ENCODE data around the gene MAP4. TPM values are rescaled to one million over a fixed set of nuclear protein-coding genes. Genes with fewer than 3 reads are reported as not detected.

The MAP4 gene
- total and polyA plus RNA-seq, 10 donors = 22.3 to 163 (median 100) TPM

DNA sequence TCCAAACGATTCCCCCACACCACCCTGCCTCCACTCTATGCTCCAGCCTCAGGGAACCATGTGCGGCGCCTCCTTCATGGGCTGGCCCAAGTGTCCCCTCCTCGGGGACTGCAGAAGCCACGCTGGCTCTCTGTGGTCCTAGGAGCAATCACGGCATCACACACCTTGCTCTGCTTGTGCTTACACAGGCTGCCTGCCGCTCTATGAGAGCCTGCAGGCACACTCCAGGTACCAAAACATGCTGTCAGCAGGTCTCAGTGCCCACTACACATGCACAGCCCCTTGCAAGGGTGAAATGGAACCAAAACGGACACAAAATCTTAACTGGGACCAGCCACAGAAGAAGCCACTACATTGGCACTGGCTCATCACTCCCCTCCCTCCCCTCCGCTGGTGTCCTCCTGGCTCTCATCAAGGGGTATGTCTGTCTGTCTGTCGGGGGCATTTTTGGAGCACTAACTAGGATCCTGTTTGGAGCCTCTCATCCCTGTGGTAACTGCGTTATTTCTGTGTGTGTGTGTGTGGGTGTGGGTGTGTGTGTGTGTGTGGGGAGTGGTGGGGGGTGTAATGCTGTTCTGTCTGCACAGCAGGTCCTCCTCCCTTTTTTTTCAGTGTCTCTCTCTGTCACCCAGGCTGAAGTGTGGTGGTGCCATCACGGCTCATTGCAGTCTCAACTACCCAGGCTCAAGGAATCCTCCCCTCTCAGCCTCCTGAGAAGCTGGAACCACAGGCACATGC lies 152.7 kb downstream of the MAP4 start:
- peak; percentile 41 for DNase-seq
- intact Hi-C loops (cut with DNase I; ENCODE audit: low total_unique reads) = no loop called here
- Histone ChIP-seq H3K4me1 (no peaks in the 10 kb centered on the region), H3K4me3 (no peak overlapping the region), H3K27ac (no peak overlapping the region), H3K36me3 (peaks cover 0 to 98% (median 56%) of the 10 kb centered on the region in 6 donors), H3K27me3 (replicated peaks in 1 of 7) (no peaks in the 10 kb centered on the region), H3K9me3 (no peaks in the 10 kb centered on the region)
- WGBS, 5 donors = 89 to 96% (median 95%) methylated on average over 11 to 12 of the region's 12 CpGs
- TF ChIP-seq POLR2AphosphoS5 (IDR thresholded peaks at IDR 0.05) (no peak), POLR2A (IDR thresholded peaks at IDR 0.05) (no peak)
- TF ChIP-seq, protein P1, sequence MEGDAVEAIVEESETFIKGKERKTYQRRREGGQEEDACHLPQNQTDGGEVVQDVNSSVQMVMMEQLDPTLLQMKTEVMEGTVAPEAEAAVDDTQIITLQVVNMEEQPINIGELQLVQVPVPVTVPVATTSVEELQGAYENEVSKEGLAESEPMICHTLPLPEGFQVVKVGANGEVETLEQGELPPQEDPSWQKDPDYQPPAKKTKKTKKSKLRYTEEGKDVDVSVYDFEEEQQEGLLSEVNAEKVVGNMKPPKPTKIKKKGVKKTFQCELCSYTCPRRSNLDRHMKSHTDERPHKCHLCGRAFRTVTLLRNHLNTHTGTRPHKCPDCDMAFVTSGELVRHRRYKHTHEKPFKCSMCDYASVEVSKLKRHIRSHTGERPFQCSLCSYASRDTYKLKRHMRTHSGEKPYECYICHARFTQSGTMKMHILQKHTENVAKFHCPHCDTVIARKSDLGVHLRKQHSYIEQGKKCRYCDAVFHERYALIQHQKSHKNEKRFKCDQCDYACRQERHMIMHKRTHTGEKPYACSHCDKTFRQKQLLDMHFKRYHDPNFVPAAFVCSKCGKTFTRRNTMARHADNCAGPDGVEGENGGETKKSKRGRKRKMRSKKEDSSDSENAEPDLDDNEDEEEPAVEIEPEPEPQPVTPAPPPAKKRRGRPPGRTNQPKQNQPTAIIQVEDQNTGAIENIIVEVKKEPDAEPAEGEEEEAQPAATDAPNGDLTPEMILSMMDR (IDR thresholded peaks at IDR 0.05 in 8 of 11, conservative IDR thresholded peaks at IDR 0.05 in 3 of 11) = no peak

DNA sequence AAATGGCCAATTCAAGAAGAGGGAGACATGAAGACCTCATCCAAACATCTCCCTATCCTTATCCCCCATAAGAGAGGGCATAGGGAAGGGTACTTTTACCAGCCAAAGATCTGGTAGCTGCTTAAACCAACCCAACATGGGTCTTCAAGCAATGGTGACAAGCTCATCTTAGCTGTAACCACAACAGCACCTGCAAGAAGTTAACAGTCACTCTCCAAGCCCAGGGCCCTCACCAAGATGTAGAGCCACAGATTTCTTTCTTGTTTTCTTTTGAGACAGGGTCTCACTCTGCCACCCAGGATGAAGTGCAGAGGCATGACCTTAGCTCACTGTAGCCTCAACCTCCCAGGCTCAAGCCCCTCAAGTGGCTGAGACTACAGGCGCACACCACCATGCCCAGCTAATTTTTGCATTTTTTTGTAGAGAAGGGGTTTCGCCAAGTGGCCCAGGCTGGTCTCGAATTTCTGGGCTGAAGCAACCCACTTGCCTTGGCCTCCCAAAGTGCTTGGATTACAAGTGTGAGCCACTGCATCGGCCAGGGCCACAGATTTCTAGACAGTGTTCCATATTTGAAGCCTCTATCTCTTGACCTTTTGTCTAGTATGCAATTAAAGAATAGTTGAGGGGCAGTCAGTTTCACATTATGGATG lies 156.1 kb downstream of the MAP4 start:
- H3K4me1 ChIP-seq = no peaks in the 10 kb centered on the region
- DNase-seq = no peak
- 90 to 96% (median 91%) methylated on average over 2 to 4 of the region's 4 CpGs for WGBS, 5 donors

DNA sequence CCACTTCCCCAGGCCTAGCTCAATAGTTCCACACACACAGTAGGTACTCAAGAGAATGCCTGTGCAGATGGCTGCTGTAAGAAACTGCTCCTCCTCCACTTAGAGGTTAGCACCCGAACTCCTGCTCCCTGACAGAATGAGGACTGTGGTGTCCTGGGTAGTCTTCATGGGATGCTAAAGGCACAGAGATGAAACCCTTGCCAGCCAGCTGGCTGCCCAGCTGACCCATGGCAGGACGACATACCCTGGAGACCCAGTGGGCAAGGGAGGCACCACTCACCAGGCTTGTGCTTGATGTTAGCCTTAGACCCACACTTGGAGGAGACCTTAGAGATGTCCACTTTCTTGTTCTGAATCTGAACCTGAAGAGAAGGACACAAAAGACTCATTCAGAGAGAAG lies 159.1 kb downstream of the MAP4 start:
- 69 to 100% (median 93%) methylated on average over 2 of the region's 2 CpGs for WGBS, 5 donors
- no peak for TF ChIP-seq POLR2A (IDR thresholded peaks at IDR 0.05)
- TF ChIP-seq POLR2AphosphoS5 (IDR thresholded peaks at IDR 0.05) = no peak
- TF ChIP-seq, protein P1 (IDR thresholded peaks at IDR 0.05 in 8 of 11, conservative IDR thresholded peaks at IDR 0.05 in 3 of 11) = no peak
- Histone ChIP-seq H3K27me3 (replicated peaks in 1 of 7) (no peaks in the 10 kb centered on the region), H3K9me3 (no peaks in the 10 kb centered on the region), H3K27ac (no peak overlapping the region), H3K36me3 (peaks cover 0 to 99% (median 62%) of the 10 kb centered on the region in 6 donors), H3K4me3 (no peak overlapping the region), H3K4me1 (no peaks in the 10 kb centered on the region)
- intact Hi-C loops (cut with DNase I; ENCODE audit: low total_unique reads) = no loop called here
- DNase-seq = peak; percentile 36

More for the DNA sequence above, 156.1 kb downstream of the MAP4 start:
- H3K9me3 ChIP-seq = no peaks in the 10 kb centered on the region
- intact Hi-C loops (cut with DNase I; ENCODE audit: low total_unique reads) = no loop called here
- H3K27me3 ChIP-seq (replicated peaks in 1 of 7) = no peaks in the 10 kb centered on the region
- no peak overlapping the region for H3K4me3 ChIP-seq
- H3K27ac ChIP-seq = no peak overlapping the region
- H3K36me3 ChIP-seq = peaks cover 0 to 98% (median 48%) of the 10 kb centered on the region in 6 donors
- TF ChIP-seq POLR2A (IDR thresholded peaks at IDR 0.05) = no peak
- TF ChIP-seq POLR2AphosphoS5 (IDR thresholded peaks at IDR 0.05) = no peak
- TF ChIP-seq, protein P1 (IDR thresholded peaks at IDR 0.05 in 8 of 11, conservative IDR thresholded peaks at IDR 0.05 in 3 of 11) = no peak

DNA sequence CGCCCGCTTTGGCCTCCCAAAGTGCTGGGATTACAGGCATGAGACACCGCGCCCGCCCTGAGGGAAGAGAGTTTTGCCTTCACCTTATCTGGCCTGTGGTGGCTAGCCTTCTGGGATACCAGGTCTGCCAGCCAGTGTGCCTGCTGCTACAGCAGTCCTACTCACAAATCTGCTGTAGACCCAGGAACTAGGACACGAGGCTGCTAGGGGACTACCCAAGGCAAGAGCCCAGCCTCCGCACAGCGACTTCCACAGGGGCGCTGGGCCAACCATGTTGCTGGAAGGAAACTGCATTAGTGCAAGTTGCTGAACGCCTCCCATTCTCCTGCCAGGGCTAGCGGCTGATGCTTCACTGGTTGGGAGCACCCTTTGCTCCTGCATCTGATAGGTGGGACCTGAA lies 159.5 kb downstream of the MAP4 start:
- H3K9me3 ChIP-seq = no peaks in the 10 kb centered on the region
- H3K36me3 ChIP-seq = peaks cover 0 to 100% (median 62%) of the 10 kb centered on the region in 6 donors
- H3K27me3 ChIP-seq (replicated peaks in 1 of 7) = no peaks in the 10 kb centered on the region
- WGBS, 5 donors = 91 to 98% (median 97%) methylated on average over 7 to 11 of the region's 11 CpGs
- H3K4me1 ChIP-seq = no peaks in the 10 kb centered on the region
- peak; percentile 49 for DNase-seq
- intact Hi-C loops (cut with DNase I; ENCODE audit: low total_unique reads) = no loop called here
- H3K27ac ChIP-seq = no peak overlapping the region
- H3K4me3 ChIP-seq = no peak overlapping the region
- TF ChIP-seq POLR2A (IDR thresholded peaks at IDR 0.05) = no peak
- TF ChIP-seq POLR2AphosphoS5 (IDR thresholded peaks at IDR 0.05) = peak in 1 of 3 donors; percentile 20
- TF ChIP-seq, protein P1 (IDR thresholded peaks at IDR 0.05 in 8 of 11, conservative IDR thresholded peaks at IDR 0.05 in 3 of 11) = no peak
